ENCODE data around the gene SAMD1.
A peak's percentile ranks its signal among the peaks of the same experiment; 100 is the strongest.

Gene SAMD1

GRCh38 chr19:14090509-14091080 lies at the start of gene SAMD1:
Gene SAMD1 (minus strand): TSS chr19:14090751.
- peak; percentile 52 for DNase-seq

GRCh38 chr19:14139944-14140343 lies 49.4 kb upstream of the SAMD1 start:
- DNase-seq, result no peak

- no peak for DNase-seq
These were observed 48.2 kb upstream of the SAMD1 start for GRCh38 chr19:14138576-14139265.

- peak; percentile 98 for DNase-seq
These were observed 46.1 kb upstream of the SAMD1 start, which contains the start of gene ASF1B for GRCh38 chr19:14136509-14137281. Gene ASF1B (minus strand): TSS chr19:14136589. CDS start chr19:14136456, 133 bp downstream.

- no peak for DNase-seq
These were observed 45.5 kb upstream of the SAMD1 start for GRCh38 chr19:14135985-14136508.

- DNase-seq, result no peak
These were observed 44.8 kb upstream of the SAMD1 start for GRCh38 chr19:14135355-14135754.

GRCh38 chr19:14127929-14128509 lies 37.5 kb upstream of the SAMD1 start:
- DNase-seq, result no peak

- no peak for DNase-seq
These were observed 36.6 kb upstream of the SAMD1 start for GRCh38 chr19:14127176-14127575.

- no peak for DNase-seq
These were observed 32.4 kb upstream of the SAMD1 start for GRCh38 chr19:14122924-14123323.

GRCh38 chr19:14120497-14120780 lies 29.9 kb upstream of the SAMD1 start:
- DNase-seq, result no peak

GRCh38 chr19:14119644-14120496 lies 29.3 kb upstream of the SAMD1 start:
- DNase-seq, result no peak

GRCh38 chr19:14119146-14119545 lies 28.6 kb upstream of the SAMD1 start:
- DNase-seq, result no peak

- peak; percentile 60 for DNase-seq
These were observed 27.9 kb upstream of the SAMD1 start for GRCh38 chr19:14118165-14119051.

- peak; percentile 98 for DNase-seq
These were observed 27.2 kb upstream of the SAMD1 start, which contains the start of gene PRKACA for GRCh38 chr19:14117668-14118164. Gene PRKACA (minus strand): TSS chr19:14117762. CDS start chr19:14117547, 215 bp downstream.

GRCh38 chr19:14116918-14117578 lies 26.5 kb upstream of the SAMD1 start:
- DNase-seq, result no peak

- DNase-seq, result no peak
These were observed 26.0 kb upstream of the SAMD1 start for GRCh38 chr19:14116525-14116917.

GRCh38 chr19:14115756-14116155 lies 25.2 kb upstream of the SAMD1 start:
- no peak for DNase-seq

GRCh38 chr19:14114854-14115253 lies 24.3 kb upstream of the SAMD1 start:
- no peak for DNase-seq

GRCh38 chr19:14114439-14114838 lies 23.9 kb upstream of the SAMD1 start:
- DNase-seq, result no peak

GRCh38 chr19:14113762-14114414 lies 23.3 kb upstream of the SAMD1 start:
- no peak for DNase-seq
